Stomach (tissue), 19 donors: ENCODE data around the gene SAPCD1. TPM values are rescaled to one million over a fixed set of nuclear protein-coding genes. Genes with fewer than 3 reads are reported as not detected.

Source experiments
- DNase-seq, 2 donors: peaks; one replicate each; pipeline versions ENCODE4 v3.0.0 to v3.0.0-alpha.2; 2013 to 2019
- H3K27ac ChIP-seq, 5 donors: fragments of 200-600 bp in 4 of 5; sonication (generic) in 4 of 5; one replicate each; pipeline ENCODE4 v1.5.1; 2013 to 2019; ENCODE audit warnings: mild to moderate bottlenecking in 1 of 5, moderate library complexity in 1 of 5
- H3K27me3 ChIP-seq, 3 donors: fragments of 200-600 bp; sonication (generic); one replicate each; pipeline ENCODE4 v1.5.1; 2017 to 2019; ENCODE audit warnings: mixed run types in 1 of 3
- H3K36me3 ChIP-seq, 4 donors: fragments of 200-600 bp; sonication (generic); 1 replicate in 3 of 4; 2 replicates in 1 of 4; pipeline ENCODE4 v1.5.1; 2016 to 2019
- H3K4me1 ChIP-seq, 4 donors: fragments of 200-600 bp; sonication (generic); one replicate each; pipeline ENCODE4 v1.5.1; 2016 to 2019
- H3K4me3 ChIP-seq, 4 donors: fragments of 200-600 bp; sonication (generic) in 3 of 4; one replicate each; pipeline ENCODE4 v1.5.1; 2016 to 2019; ENCODE audit warnings: mild to moderate bottlenecking in 1 of 4
- H3K9me3 ChIP-seq, 4 donors: fragments of 200-600 bp; sonication (generic); one replicate each; pipeline ENCODE4 v1.5.1; 2016 to 2019
- CTCF ChIP-seq, 7 experiments: fragments of 450-650 bp in 4 of 7; fragments of 200-600 bp in 3 of 7; sonication (generic) in 3 of 7; IDR thresholded peaks; one replicate each; pipeline ENCODE4 v1.5.1; 2016 to 2019; ENCODE audit warnings: antibody characterized with exemption in 7 of 7, control low read depth in 2 of 7, mild to moderate bottlenecking in 1 of 7
- EP300 ChIP-seq: sonication (generic); formaldehyde crosslinking; IDR thresholded peaks from one replicate; pipeline ENCODE4 v1.6.1; 2017; ENCODE audit warnings: antibody characterized with exemption
- POLR2A ChIP-seq, 4 donors: fragments of 450-650 bp; IDR thresholded peaks; one replicate each; pipeline ENCODE4 v1.6.1; 2016; ENCODE audit warnings: antibody characterized with exemption in 4 of 4, control low read depth in 2 of 4, mild to moderate bottlenecking in 1 of 4, moderate library complexity in 1 of 4
- POLR2AphosphoS5 ChIP-seq, 3 donors: sonication (generic); formaldehyde crosslinking; IDR thresholded peaks; one replicate each; pipeline ENCODE4 v1.6.1; 2016; ENCODE audit warnings: antibody characterized with exemption in 3 of 3
- WGBS, 5 donors: extraction: QIAGEN DNeasy Blood & Tissue Kit in 3 of 5; methylation state at CpG; one replicate each; pipeline versions ENCODE4 v1.1.5 to v1.1.7; 2013 to 2018; 5-methylcytosine and 5-hydroxymethylcytosine counted together
- intact Hi-C: fragments of 100-400 bp; cut with DNase I; formaldehyde crosslinking; loops from one replicate; pipeline ENCODE4 v1.15.1; 2023; ENCODE audit warnings: low total_unique reads
- long read RNA-seq, 10 donors: transcript quantifications; one replicate each; lab custom pipeline, GENCODE V29; 2026
- polyA plus RNA-seq, 3 donors: library from polyadenylated mRNA; stranded (reverse); fragments of 200-250 nt; gene quantifications; one replicate each; pipeline ENCODE4 v1.2.3, GENCODE V29; 2013
- total RNA-seq, 5 donors: library from RNA; depleted of rRNA; stranded (reverse); fragments of >200 nt; gene quantifications; one replicate each; pipeline versions ENCODE4 v1.1.0 to v1.2.3, GENCODE V29; 2014 to 2016
- donor health status: healthy with polysubstance abuse.
- donor health status: Bipolar disorder and iron deficiency.
- donor health status: healthy.

SAPCD1 gene
- total RNA-seq, result 10 to 100 TPM in 2 of 5 donors, 1 to 10 TPM in 2, not detected in 1; 2.7 to 40.8 (median 7.6) TPM
- polyA plus RNA-seq, result 1 to 10 TPM; 2.4 to 5.4 (median 2.9) TPM
- long read RNA-seq, donor 1, result 0 reads
- long read RNA-seq, donor 2, partial matches to known transcripts, result 0 of 3 reads
- long read RNA-seq, donor 2, other reads (novel, unspliced or antisense), result 0 of 3 reads
- long read RNA-seq, donor 3, partial matches to known transcripts, result 0 of 3 reads
- long read RNA-seq, donor 3, other reads (novel, unspliced or antisense), result 0 of 3 reads
- long read RNA-seq, donor 4, result 0 reads
- long read RNA-seq, donor 5, result 0 reads
- long read RNA-seq, donor 6, transcript SAPCD1-211 (2 exons, 574 nt), result major isoform, 7 of 7 reads
- long read RNA-seq, donor 6, partial matches to known transcripts, result 0 of 7 reads
- long read RNA-seq, donor 6, other reads (novel, unspliced or antisense), result 0 of 7 reads
- long read RNA-seq, donor 7, result 0 reads
- long read RNA-seq, donor 8, partial matches to known transcripts, result 0 of 1 reads
- long read RNA-seq, donor 8, other reads (novel, unspliced or antisense), result 0 of 1 reads
- long read RNA-seq, donor 9, result 0 reads
- long read RNA-seq, donor 10, result 0 reads

- peaks cover 0 to 7% (median 0%) of the 10 kb centered on the region in 3 donors for H3K27me3 ChIP-seq
- no peak within 1 kb of the TSS for H3K27ac ChIP-seq
These were observed at the start of gene SAPCD1 for GRCh38 chr6:31762356-31762755. Gene SAPCD1, plus strand, starts transcription at chr6:31762656. Its CDS starts 399 bp downstream, at chr6:31763055.

GRCh38 chr6:31713465-31713864, 49.0 kb upstream of the SAPCD1 start:
- TF ChIP-seq POLR2AphosphoS5 (IDR thresholded peaks at IDR 0.05) (no peak), POLR2A (IDR thresholded peaks at IDR 0.05) (no peak), CTCF (IDR thresholded peaks at IDR 0.05) (no peak), EP300 (no peak)
- Histone ChIP-seq H3K9me3 (no peaks in the 10 kb centered on the region), H3K4me3 (no peak overlapping the region), H3K27ac (no peak overlapping the region), H3K36me3 (no peaks in the 10 kb centered on the region), H3K4me1 (peaks cover 0 to 17% (median 10%) of the 10 kb centered on the region in 4 donors), H3K27me3 (peaks cover 0 to 4% (median 0%) of the 10 kb centered on the region in 3 donors)
- intact Hi-C loops, result no loop called here
- WGBS, 5 donors, result 62 to 82% (median 75%) methylated on average over 4 of the region's 4 CpGs
- no peak for DNase-seq

More at GRCh38 chr6:31762356-31762755, at the start of gene SAPCD1:
- Histone ChIP-seq H3K9me3 (no peaks in the 10 kb centered on the region), H3K4me1 (peaks cover 0 to 10% (median 3%) of the 10 kb centered on the region in 4 donors), H3K36me3 (peaks cover 0 to 25% (median 7%) of the 10 kb centered on the region in 4 donors), H3K4me3 (no peak within 1 kb of the TSS)
- no peak for DNase-seq
- TF ChIP-seq EP300 (no peak), POLR2A (IDR thresholded peaks at IDR 0.05) (no peak)
- 74 to 80% (median 78%) methylated on average over 4 of the region's 4 CpGs for WGBS, 5 donors
- intact Hi-C loops, result loop anchor here (10.0 kb wide), 1 partner anchor 78 kb away; the partner anchor contains the start of gene LY6G5C

GRCh38 chr6:31713991-31714684, 48.3 kb upstream of the SAPCD1 start:
- DNase-seq, result no peak
- Histone ChIP-seq H3K4me1 (peaks cover 0 to 24% (median 12%) of the 10 kb centered on the region in 4 donors), H3K27me3 (peaks cover 0 to 4% (median 0%) of the 10 kb centered on the region in 3 donors), H3K36me3 (no peaks in the 10 kb centered on the region), H3K9me3 (no peaks in the 10 kb centered on the region), H3K4me3 (no peak overlapping the region), H3K27ac (no peak overlapping the region)
- no peak for TF ChIP-seq POLR2AphosphoS5 (IDR thresholded peaks at IDR 0.05)
- no peak for TF ChIP-seq EP300
- TF ChIP-seq CTCF (IDR thresholded peaks at IDR 0.05), result no peak
- no peak for TF ChIP-seq POLR2A (IDR thresholded peaks at IDR 0.05)
- 37 to 51% (median 47%) methylated on average over 5 of the region's 5 CpGs for WGBS, 5 donors
- intact Hi-C loops, result no loop called here

GRCh38 chr6:31715022-31715958, 47.2 kb upstream of the SAPCD1 start, which contains the start of gene LY6G6D:
Gene LY6G6D, plus strand, starts transcription at chr6:31715348. Its CDS starts 8 bp downstream, at chr6:31715356.
- intact Hi-C loops, result no loop called here
- H3K9me3 ChIP-seq, result no peaks in the 10 kb centered on the region
- peak in 1 of 2 donors; percentile 24 for DNase-seq
- TF ChIP-seq CTCF (IDR thresholded peaks at IDR 0.05) (no peak), POLR2A (IDR thresholded peaks at IDR 0.05) (no peak), EP300 (no peak), POLR2AphosphoS5 (IDR thresholded peaks at IDR 0.05) (no peak)
- WGBS, 5 donors, result 63 to 86% (median 83%) methylated on average over 11 to 16 of the region's 16 CpGs
- peaks cover 0 to under 1% (median 0%) of the 10 kb centered on the region in 3 donors for H3K27me3 ChIP-seq
- H3K4me3 ChIP-seq, result no peak within 1 kb of the TSS
- H3K4me1 ChIP-seq, result peaks cover 0 to 25% (median 12%) of the 10 kb centered on the region in 4 donors
- no peaks in the 10 kb centered on the region for H3K36me3 ChIP-seq
- H3K27ac ChIP-seq, result no peak within 1 kb of the TSS
